Medulla oblongata (tissue), 1 donor: Measurements from ENCODE around the gene KLHL29.

Source experiments
- DNase-seq: peaks from one replicate; pipeline ENCODE4 v3.0.0-alpha.2; 2015; ENCODE audit errors: extremely low spot score

Gene KLHL29

GRCh38 chr2:23513245-23513871, 128.4 kb downstream of the KLHL29 start:
- no peak for DNase-seq

GRCh38 chr2:23513872-23514793, 129.2 kb downstream of the KLHL29 start:
- no peak for DNase-seq

DNA sequence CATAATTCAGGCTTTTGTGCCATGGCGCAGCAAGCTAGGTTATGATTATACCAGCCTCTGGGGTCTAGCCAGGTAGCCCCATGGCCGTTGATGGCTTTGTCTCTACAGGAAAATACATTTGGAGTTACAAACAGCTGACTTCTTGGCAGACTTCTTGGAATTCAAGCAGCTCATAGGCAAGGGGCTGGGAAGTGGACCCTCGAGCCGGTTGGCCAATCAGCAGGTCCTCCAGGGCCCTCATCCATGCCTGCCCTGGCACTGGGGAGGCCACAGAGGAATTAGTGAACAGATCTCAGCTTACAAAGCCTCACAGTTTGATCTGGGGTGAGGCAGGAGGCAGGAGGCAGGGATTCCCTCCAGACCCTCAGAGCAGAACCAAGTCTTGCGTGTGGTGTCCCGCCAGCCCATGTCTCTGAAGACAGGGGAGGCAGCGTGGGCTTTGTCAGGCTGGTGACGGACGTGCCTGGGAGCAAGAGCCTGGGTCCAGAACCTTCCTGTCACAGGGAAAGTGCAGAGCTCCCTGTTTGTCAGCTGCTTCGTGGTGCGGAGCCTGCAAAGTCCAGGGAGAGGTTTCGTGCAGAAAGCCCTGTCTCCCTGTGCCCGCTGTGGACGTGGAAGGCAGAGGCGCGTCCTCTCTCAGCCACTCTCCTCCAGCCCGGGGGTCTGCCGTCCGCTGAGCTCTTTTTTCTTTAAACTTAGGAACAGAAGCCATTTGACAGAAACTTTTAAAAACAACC, 131.7 kb downstream of the KLHL29 start:
- DNase-seq, result no peak

DNA sequence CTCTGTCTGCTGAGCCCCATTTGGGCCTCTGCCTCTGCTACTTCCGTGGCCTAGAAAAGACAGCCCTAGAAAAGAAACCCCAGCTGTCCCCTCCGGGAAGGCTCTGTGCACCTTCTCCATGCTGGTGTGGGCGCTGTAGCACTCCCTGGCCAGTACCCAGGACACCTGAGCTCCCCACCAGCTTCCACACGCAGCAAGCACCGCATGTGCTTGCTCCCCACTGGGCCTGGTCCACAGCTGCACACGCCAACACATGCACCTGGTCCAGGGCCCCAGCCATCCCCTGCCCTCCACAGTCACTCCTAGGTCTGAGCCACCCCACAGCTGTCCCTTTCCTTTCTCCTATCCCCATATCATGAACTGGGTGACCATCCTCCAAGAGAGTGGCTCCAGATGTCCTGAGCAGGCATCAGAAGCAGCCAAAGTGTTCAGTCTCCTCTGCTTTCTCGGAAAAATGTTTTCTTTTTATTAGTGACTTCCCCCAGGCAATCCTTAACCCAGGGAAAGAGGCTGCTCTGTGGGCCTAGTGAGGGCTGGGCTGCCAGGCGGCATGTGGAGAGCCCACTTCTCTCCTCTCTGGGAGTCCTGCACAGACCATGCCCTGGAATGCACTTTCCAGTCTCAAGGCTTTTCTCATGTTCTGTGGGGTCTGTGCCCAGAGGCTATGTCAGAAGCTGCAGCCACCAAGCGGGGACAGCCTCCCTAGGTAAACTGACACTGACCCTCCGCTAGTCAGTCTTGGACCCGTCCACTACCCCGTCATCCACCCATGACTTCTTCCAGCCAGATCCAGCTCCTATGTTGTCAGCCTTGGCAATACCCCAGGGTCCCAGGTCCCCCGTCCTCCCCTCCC, 133.7 kb downstream of the KLHL29 start:
- DNase-seq, result peak; percentile 38

DNA sequence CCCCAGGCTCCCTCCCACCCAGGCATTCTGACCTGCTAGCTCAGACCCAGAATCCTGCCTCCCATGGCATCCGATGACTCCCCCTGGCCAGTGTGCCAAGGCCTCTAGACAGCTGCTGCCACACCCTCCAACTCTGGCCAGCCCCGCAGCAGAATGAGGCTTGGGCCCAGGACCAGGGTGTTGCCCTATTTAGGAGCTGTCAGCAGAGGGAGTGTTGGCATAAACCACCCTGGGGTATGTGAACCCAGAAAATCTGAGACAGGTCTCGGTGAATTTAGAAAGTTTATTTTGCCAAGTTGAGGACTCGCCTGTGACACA, 134.3 kb downstream of the KLHL29 start:
- DNase-seq, result no peak

DNA sequence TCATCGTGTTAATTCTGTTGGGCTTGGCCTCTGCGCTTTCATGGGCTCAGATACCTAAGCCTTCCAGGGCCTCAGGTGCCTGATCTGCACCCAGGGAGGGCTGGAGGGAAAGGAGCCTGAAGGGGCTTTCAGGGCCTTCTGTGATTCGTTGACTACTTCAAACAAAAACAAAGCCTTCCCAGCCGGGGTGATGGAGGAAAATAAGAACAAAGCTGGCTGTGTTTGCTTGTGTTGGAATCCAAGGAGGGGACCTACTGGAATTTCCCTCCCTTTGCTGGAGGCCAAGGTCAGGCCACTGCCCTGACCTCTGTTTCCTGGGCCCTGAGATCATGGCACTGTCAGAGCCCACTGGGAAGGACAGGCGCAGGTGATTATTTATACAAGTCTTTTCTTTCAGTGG, 135.3 kb downstream of the KLHL29 start:
- no peak for DNase-seq

DNA sequence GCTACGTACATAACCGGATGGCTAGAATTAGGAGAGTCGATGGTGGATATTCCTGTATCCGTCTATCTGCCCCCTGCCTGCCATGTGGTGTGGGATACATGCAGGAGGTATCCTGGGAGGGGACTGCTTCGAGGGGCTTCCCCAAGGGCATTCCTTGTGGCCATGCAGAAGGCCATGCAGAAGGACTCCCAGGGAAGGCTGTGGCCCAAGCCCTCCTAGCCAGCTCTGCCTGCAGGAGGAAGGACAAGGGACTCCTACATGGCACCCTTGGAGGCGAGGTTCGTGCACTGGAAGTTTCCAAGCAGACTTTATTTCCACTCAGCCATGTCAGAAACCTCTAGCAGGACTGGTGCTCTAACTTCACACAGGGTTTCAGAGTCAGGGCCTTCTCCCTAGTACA, 136.1 kb downstream of the KLHL29 start:
- no peak for DNase-seq

GRCh38 chr2:23522726-23523372, 137.9 kb downstream of the KLHL29 start:
- no peak for DNase-seq

GRCh38 chr2:23523373-23524260, 138.6 kb downstream of the KLHL29 start:
- peak; percentile 50 for DNase-seq

DNA sequence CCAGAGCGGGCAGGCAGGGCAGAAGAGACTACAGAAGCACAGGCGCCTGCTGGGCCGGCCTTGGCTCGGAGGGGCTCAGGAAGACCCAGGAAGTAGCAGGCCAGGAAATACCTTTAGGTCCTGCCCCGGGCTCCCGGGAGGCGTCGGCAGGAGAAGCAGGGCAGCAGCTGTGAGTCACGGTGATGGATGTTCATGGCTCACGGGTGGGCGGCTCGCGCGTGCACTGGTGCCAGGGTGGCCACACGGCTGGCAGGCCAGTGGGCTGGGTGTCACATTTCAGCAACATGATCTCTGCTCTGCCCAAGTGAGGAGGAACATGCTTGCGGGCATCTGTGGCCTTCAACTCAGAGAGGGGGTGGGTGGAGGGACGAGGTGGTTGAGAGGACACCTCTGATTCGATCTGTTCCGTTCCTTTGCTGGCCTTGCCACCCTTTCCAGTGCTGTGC, 139.3 kb downstream of the KLHL29 start:
- no peak for DNase-seq

DNA sequence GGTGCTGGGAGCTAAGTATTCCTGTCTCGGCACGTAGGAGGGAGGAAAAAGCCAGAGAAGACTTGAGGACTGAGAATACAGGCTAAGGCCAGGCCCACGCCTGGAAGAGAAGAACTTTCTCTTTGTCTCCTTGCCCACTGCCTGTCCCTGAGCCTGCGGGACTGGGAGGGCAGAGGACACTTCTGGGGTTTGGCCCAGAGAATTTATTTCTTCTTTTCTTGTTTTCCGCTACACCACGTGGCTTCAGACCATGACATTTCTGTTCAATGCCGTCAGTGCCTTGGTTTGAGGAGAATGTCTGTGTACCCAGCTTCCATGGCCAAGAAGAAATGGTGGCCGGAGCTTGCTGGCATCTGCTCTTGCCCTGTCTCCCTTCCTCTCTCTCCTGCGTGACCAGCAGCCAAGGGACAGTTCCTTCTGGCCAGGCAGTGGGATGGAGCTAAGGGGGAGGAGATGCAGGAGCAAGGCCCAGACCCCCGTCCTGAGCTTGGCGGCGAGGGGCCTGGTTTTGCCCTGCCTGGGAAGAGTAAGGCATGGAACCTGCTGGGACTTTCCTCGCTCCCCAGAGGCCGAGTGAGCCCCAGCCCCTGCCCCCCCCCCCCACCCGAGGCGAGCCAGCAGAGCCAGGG, 140.3 kb downstream of the KLHL29 start:
- peak; percentile 50 for DNase-seq

GRCh38 chr2:23526114-23526513, 141.1 kb downstream of the KLHL29 start:
- no peak for DNase-seq

- no peak for DNase-seq
Measured at GRCh38 chr2:23526835-23527790, 142.1 kb downstream of the KLHL29 start.

DNA sequence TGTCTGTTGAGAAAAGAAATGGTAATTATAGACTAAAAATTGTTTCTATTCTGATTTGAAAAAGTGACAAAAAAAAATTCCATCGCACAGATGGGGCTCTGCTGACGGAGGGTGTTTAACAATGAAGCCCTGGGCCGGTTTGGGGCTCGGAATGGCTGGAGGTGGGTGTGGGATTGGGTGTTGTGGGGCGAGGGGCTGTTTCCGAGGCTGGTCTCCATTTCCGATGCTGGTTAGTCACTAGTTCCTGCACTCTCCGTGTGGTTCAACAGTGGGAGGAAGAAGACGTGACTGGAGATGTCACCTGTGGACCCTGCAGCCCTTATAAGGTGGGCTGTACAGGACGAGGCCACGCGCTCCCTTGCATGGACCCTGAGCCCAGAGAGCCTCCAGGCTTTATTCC, 143.2 kb downstream of the KLHL29 start:
- DNase-seq, result no peak

DNA sequence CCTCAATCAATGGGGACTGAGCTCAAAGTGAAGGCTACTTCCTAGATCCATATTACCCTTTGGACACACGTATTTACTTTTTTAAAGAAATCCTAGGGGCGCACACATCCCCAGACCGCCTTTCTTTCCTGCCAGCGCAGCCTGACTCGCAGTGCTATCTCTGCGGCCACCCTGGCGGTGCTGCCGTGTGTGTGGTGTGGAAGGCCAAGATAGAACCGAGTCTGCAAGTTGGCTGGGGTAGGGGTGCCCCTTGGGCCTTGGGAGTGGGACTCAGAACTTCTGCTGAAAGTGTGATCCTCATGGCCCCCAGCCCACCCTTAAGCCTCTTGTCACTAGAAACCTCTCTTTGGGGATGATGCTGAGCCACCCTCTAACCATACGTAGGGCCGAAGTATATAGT, 143.7 kb downstream of the KLHL29 start:
- DNase-seq, result no peak

DNA sequence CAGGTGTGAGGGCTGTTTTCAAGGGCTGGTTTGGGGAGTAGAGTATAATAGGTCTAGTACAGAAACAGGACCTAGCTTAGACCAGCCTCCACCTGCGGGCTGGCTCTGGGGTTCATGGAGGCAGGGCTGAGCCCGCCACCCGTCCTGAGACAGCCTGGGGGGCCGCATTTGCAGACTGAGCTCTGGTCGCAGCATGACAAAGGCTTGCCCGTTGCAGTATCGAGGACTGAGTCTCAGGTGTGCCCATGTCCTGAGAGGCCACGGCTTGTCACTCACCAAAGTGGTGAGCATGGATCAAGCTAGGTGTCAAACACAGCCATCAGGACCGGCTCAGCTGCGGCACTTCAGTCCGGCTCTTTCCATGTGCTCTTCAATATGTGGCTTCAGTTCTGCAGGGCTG, 144.7 kb downstream of the KLHL29 start:
- no peak for DNase-seq

GRCh38 chr2:23530206-23530908, 145.4 kb downstream of the KLHL29 start:
- no peak for DNase-seq

GRCh38 chr2:23530909-23531276, 145.9 kb downstream of the KLHL29 start:
- DNase-seq, result no peak
